ENCODE measurements around the gene KLK11. TPM values are rescaled to one million over a fixed set of nuclear protein-coding genes. Genes with fewer than 3 reads are reported as not detected.
A peak's percentile ranks its signal among the peaks of the same experiment; 100 is the strongest.

The KLK11 gene
- total RNA-seq, 5 donors from 2014 or later (not counting 1 experiment from before 2014, with no cell fraction given) = not detected

DNA sequence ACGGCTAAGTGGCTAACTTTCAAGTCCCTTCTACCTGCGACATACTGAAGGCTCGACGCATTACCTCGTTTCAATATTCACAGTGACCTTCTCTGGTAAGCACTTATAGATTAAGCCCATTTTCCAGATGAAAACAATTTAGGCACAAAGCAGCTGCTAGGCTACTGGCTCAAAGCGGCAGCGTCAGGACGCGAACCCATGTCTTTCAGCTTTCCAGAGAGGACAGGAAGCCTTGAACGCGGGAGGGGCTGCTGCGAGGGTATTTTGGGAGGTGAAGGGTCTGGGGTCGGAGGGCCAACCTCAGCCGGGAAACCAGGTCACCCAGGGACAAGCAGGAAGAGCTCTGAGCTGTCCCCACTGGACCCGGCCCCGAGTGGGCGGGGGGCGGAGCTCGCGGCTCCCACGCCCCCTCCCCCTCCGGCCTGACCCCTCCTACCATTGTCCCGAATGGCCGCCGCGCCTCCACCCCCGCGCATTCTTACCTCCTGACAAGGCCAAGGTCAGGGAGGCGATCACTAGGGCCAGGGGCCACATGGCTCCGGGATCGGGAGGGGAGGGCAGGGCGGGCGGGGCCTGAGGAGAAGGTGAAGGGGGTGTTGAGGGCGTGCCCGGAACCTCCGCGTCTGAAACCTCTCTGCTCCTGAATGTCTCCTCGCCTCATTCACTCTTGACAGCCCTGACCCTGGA is 38.3 kb upstream of the KLK11 start, which contains the start of gene KLK13:
KLK13 (minus strand) TSS at position 559 of the 687 bp plus-strand sequence; CDS start at position 534, 25 bp downstream.
- Histone ChIP-seq H3K9me3 (no peaks in the 10 kb centered on the region), H3K27ac (ENCODE audit: low read length) (no peak within 1 kb of the TSS), H3K27me3 (replicated peaks in 1 of 2; ENCODE audit: control insufficient read depth in 2 of 2, extremely low read depth in 1 of 2, insufficient read depth in 2 of 2, low read length in 1 of 2) (peaks cover 4 to 49% of the 10 kb centered on the region in 2 experiments), H3K4me1 (ENCODE audit: control insufficient read depth in 1 of 2, extremely low read depth in 1 of 2, insufficient read depth in 2 of 2, low read length in 2 of 2) (peaks cover 0 to 10% of the 10 kb centered on the region in 2 experiments), H3K4me3 (ENCODE audit: control insufficient read depth in 1 of 2, extremely low read depth in 1 of 2, low read length in 1 of 2) (peak within 1 kb of the TSS; percentile 10 to 40), H3K36me3 (ENCODE audit: control insufficient read depth in 2 of 2, extremely low read depth in 1 of 2, insufficient read depth in 1 of 2, low read length in 1 of 2) (no peaks in the 10 kb centered on the region)
- ATAC-seq (replicated peaks in 1 of 4) = no peak
- ChIA-PET CTCF (no interaction called here), POLR2A (no interaction called here)
- WGBS (ENCODE audit: insufficient coverage) = 12% methylated on average over 13 of the region's 38 CpGs
- peaks cover 48 to 53% of the 10 kb centered on the region in 2 donors for H3K27me3 Mint-ChIP-seq
- DNase-seq = no peak
- peaks cover 0 to 5% (median 2%) of the 10 kb centered on the region in 3 donors for H3K4me1 Mint-ChIP-seq
- no peaks in the 10 kb centered on the region for H3K36me3 Mint-ChIP-seq
- H3K27ac Mint-ChIP-seq = no peak within 1 kb of the TSS
- H3K4me3 Mint-ChIP-seq = peak within 1 kb of the TSS in 2 of 3 donors; percentile 52 to 72
- peaks cover 0 to 14% (median 0%) of the 10 kb centered on the region in 3 donors for H3K9me3 Mint-ChIP-seq

DNA sequence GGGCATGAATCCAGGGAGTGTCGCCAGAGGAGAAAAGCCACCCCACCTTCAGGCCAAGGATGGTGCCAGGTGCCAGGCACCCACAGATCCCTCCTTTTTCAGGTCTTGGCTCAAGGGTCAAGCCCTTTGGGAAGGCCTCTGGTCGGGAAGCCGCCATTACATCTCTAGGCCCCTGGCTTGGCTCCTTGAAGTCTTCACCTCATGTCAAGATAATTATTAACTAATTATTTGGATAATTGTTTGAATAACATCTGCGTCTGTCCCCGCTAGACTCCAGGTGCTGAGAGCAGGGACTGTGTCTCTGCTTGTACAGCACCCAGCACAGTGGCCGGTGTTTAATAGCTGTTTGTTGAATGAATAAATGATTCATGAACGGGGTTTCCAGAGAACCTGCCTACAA is 37.2 kb upstream of the KLK11 start:
- Mint-ChIP-seq H3K27ac (no peak overlapping the region), H3K27me3 (peaks cover 51 to 56% of the 10 kb centered on the region in 2 donors), H3K4me3 (peak overlapping the region in 1 of 3 donors; percentile 33), H3K36me3 (no peaks in the 10 kb centered on the region), H3K9me3 (peaks cover 0 to 14% (median 0%) of the 10 kb centered on the region in 3 donors), H3K4me1 (peaks cover 0 to 5% (median 2%) of the 10 kb centered on the region in 3 donors)
- H3K9me3 ChIP-seq = no peaks in the 10 kb centered on the region
- peaks cover 0 to 10% of the 10 kb centered on the region in 2 experiments for H3K4me1 ChIP-seq (ENCODE audit: control insufficient read depth in 1 of 2, extremely low read depth in 1 of 2, insufficient read depth in 2 of 2, low read length in 2 of 2)
- no peak for ATAC-seq (replicated peaks in 1 of 4)
- CTCF ChIA-PET = no interaction called here
- POLR2A ChIA-PET = no interaction called here
- H3K27ac ChIP-seq (ENCODE audit: low read length) = no peak overlapping the region
- H3K36me3 ChIP-seq (ENCODE audit: control insufficient read depth in 2 of 2, extremely low read depth in 1 of 2, insufficient read depth in 1 of 2, low read length in 1 of 2) = no peaks in the 10 kb centered on the region
- peaks cover 4 to 48% of the 10 kb centered on the region in 2 experiments for H3K27me3 ChIP-seq (replicated peaks in 1 of 2; ENCODE audit: control insufficient read depth in 2 of 2, extremely low read depth in 1 of 2, insufficient read depth in 2 of 2, low read length in 1 of 2)
- WGBS (ENCODE audit: insufficient coverage) = 69% methylated on average over 5 of the region's 7 CpGs
- DNase-seq = no peak
- H3K4me3 ChIP-seq (ENCODE audit: control insufficient read depth in 1 of 2, extremely low read depth in 1 of 2, low read length in 1 of 2) = no peak overlapping the region

GRCh38 chr19:51060973-51061372 is 34.6 kb upstream of the KLK11 start:
- H3K27ac Mint-ChIP-seq = no peak overlapping the region
- Histone ChIP-seq H3K9me3 (no peaks in the 10 kb centered on the region), H3K4me1 (ENCODE audit: control insufficient read depth in 1 of 2, extremely low read depth in 1 of 2, insufficient read depth in 2 of 2, low read length in 2 of 2) (peaks cover 0 to 10% of the 10 kb centered on the region in 2 experiments), H3K27ac (ENCODE audit: low read length) (no peak overlapping the region), H3K27me3 (replicated peaks in 1 of 2; ENCODE audit: control insufficient read depth in 2 of 2, extremely low read depth in 1 of 2, insufficient read depth in 2 of 2, low read length in 1 of 2) (peaks cover 4 to 40% of the 10 kb centered on the region in 2 experiments), H3K36me3 (ENCODE audit: control insufficient read depth in 2 of 2, extremely low read depth in 1 of 2, insufficient read depth in 1 of 2, low read length in 1 of 2) (no peaks in the 10 kb centered on the region), H3K4me3 (ENCODE audit: control insufficient read depth in 1 of 2, extremely low read depth in 1 of 2, low read length in 1 of 2) (no peak overlapping the region)
- ChIA-PET CTCF (interaction anchor here in 1 of 2 donors (0.6 kb wide), 1 partner anchor 27 kb away, joined by 3 read pairs; no protein-coding TSS in a partner anchor), POLR2A (no interaction called here)
- no peak for ATAC-seq (replicated peaks in 1 of 4)
- peaks cover 0 to 4% (median 2%) of the 10 kb centered on the region in 3 donors for H3K4me1 Mint-ChIP-seq
- DNase-seq = no peak
- H3K9me3 Mint-ChIP-seq = peaks cover 0 to 9% (median 0%) of the 10 kb centered on the region in 3 donors
- H3K36me3 Mint-ChIP-seq = no peaks in the 10 kb centered on the region
- no peak overlapping the region for H3K4me3 Mint-ChIP-seq
- peaks cover 39 to 47% of the 10 kb centered on the region in 2 donors for H3K27me3 Mint-ChIP-seq
- WGBS (ENCODE audit: insufficient coverage) = 0% methylated on average over 1 of the region's 1 CpG

GRCh38 chr19:51060336-51060735 is 33.9 kb upstream of the KLK11 start:
- no peak overlapping the region for H3K27ac Mint-ChIP-seq
- Histone ChIP-seq H3K36me3 (ENCODE audit: control insufficient read depth in 2 of 2, extremely low read depth in 1 of 2, insufficient read depth in 1 of 2, low read length in 1 of 2) (no peaks in the 10 kb centered on the region), H3K4me3 (ENCODE audit: control insufficient read depth in 1 of 2, extremely low read depth in 1 of 2, low read length in 1 of 2) (no peak overlapping the region), H3K9me3 (no peaks in the 10 kb centered on the region), H3K27me3 (replicated peaks in 1 of 2; ENCODE audit: control insufficient read depth in 2 of 2, extremely low read depth in 1 of 2, insufficient read depth in 2 of 2, low read length in 1 of 2) (peaks cover 4 to 33% of the 10 kb centered on the region in 2 experiments), H3K27ac (ENCODE audit: low read length) (no peak overlapping the region), H3K4me1 (ENCODE audit: control insufficient read depth in 1 of 2, extremely low read depth in 1 of 2, insufficient read depth in 2 of 2, low read length in 2 of 2) (peaks cover 0 to 9% of the 10 kb centered on the region in 2 experiments)
- H3K4me1 Mint-ChIP-seq = peaks cover 0 to 2% (median 1%) of the 10 kb centered on the region in 3 donors
- peaks cover 0 to 9% (median 0%) of the 10 kb centered on the region in 3 donors for H3K9me3 Mint-ChIP-seq
- ChIA-PET CTCF (no interaction called here), POLR2A (no interaction called here)
- no peak overlapping the region for H3K4me3 Mint-ChIP-seq
- ATAC-seq (replicated peaks in 1 of 4) (no peak), DNase-seq (no peak)
- no peaks in the 10 kb centered on the region for H3K36me3 Mint-ChIP-seq
- H3K27me3 Mint-ChIP-seq = peaks cover 39 to 44% of the 10 kb centered on the region in 2 donors
- WGBS (ENCODE audit: insufficient coverage) = 42% methylated on average over 2 of the region's 4 CpGs

DNA sequence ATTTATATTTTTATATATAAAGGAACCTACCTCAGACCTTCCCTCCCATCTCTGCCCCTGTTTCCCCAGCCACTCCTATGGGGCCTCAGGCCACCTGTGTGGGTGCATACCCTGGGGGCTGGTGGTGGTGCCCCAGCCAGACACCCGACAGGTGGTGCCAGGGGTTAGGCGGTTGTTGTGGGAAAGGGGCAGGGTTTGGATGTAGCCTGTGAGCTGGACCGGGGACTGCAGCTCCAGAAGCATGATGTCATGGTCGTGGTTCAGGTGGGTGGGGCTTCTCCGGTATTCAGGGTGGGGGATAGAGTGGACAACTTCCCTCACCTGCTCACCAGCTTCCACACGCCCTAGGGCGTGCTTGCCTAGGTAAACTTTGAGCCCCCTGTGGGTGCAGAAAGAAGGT is 33.3 kb upstream of the KLK11 start:
- ATAC-seq (replicated peaks in 1 of 4) = no peak
- no peaks in the 10 kb centered on the region for H3K36me3 Mint-ChIP-seq
- ChIA-PET CTCF (no interaction called here), POLR2A (no interaction called here)
- H3K9me3 Mint-ChIP-seq = peaks cover 0 to 9% (median 0%) of the 10 kb centered on the region in 3 donors
- Histone ChIP-seq H3K27ac (ENCODE audit: low read length) (no peak overlapping the region), H3K36me3 (ENCODE audit: control insufficient read depth in 2 of 2, extremely low read depth in 1 of 2, insufficient read depth in 1 of 2, low read length in 1 of 2) (no peaks in the 10 kb centered on the region), H3K4me3 (ENCODE audit: control insufficient read depth in 1 of 2, extremely low read depth in 1 of 2, low read length in 1 of 2) (no peak overlapping the region), H3K4me1 (ENCODE audit: control insufficient read depth in 1 of 2, extremely low read depth in 1 of 2, insufficient read depth in 2 of 2, low read length in 2 of 2) (peaks cover 0 to 3% of the 10 kb centered on the region in 2 experiments), H3K9me3 (no peaks in the 10 kb centered on the region), H3K27me3 (replicated peaks in 1 of 2; ENCODE audit: control insufficient read depth in 2 of 2, extremely low read depth in 1 of 2, insufficient read depth in 2 of 2, low read length in 1 of 2) (peaks cover 4 to 31% of the 10 kb centered on the region in 2 experiments)
- H3K27me3 Mint-ChIP-seq = peaks cover 42 to 47% of the 10 kb centered on the region in 2 donors
- no peaks in the 10 kb centered on the region for H3K4me1 Mint-ChIP-seq
- H3K27ac Mint-ChIP-seq = no peak overlapping the region
- H3K4me3 Mint-ChIP-seq = no peak overlapping the region
- WGBS (ENCODE audit: insufficient coverage) = 64% methylated on average over 2 of the region's 7 CpGs
- DNase-seq = no peak

DNA sequence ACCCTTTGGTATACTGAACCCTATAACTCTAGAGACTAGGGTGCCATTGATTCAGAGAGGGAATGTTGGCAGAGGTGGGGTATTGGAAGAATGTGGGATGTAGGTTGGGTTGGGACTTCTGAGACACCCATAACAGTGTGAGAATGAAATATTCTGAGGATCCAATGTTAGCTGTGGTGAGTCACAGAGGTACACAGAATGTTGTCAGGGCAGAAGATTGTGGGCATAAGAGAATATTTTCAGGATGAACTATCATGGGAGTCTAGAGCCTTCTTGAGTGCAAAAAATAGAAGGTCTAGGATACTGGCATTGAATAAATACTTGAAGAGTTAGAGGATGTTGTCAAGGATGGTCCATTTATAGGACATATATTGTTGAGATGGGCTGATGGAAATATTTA is 29.4 kb upstream of the KLK11 start:
- DNase-seq (no peak), ATAC-seq (replicated peaks in 1 of 4) (no peak)
- peaks cover 6 to 26% of the 10 kb centered on the region in 2 experiments for H3K27me3 ChIP-seq (replicated peaks in 1 of 2; ENCODE audit: control insufficient read depth in 2 of 2, extremely low read depth in 1 of 2, insufficient read depth in 2 of 2, low read length in 1 of 2)
- Mint-ChIP-seq H3K36me3 (no peaks in the 10 kb centered on the region), H3K27ac (no peak overlapping the region), H3K4me1 (no peaks in the 10 kb centered on the region), H3K9me3 (peaks cover 0 to under 1% (median 0%) of the 10 kb centered on the region in 3 donors), H3K27me3 (peaks cover 34 to 42% of the 10 kb centered on the region in 2 donors), H3K4me3 (no peak overlapping the region)
- H3K27ac ChIP-seq (ENCODE audit: low read length) = no peak overlapping the region
- no peak overlapping the region for H3K4me3 ChIP-seq (ENCODE audit: control insufficient read depth in 1 of 2, extremely low read depth in 1 of 2, low read length in 1 of 2)
- no peaks in the 10 kb centered on the region for H3K36me3 ChIP-seq (ENCODE audit: control insufficient read depth in 2 of 2, extremely low read depth in 1 of 2, insufficient read depth in 1 of 2, low read length in 1 of 2)
- no peaks in the 10 kb centered on the region for H3K4me1 ChIP-seq (ENCODE audit: control insufficient read depth in 1 of 2, extremely low read depth in 1 of 2, insufficient read depth in 2 of 2, low read length in 2 of 2)
- H3K9me3 ChIP-seq = no peaks in the 10 kb centered on the region
- ChIA-PET POLR2A (no interaction called here), CTCF (no interaction called here)
